Endothelial cell of umbilical vein (primary cell): Measurements from ENCODE around the gene VCL. TPM values are rescaled to one million over a fixed set of nuclear protein-coding genes. Genes with fewer than 3 reads are reported as not detected.

Experiments
- BruUV-seq: library from RNA; stranded (reverse); fragments of 400-500 nt; replicated peaks from 2 replicates; lab custom pipeline; 2021; lab: Mats Ljungman, UMichigan
- CTCF ChIA-PET: fragments of 300-600, 350-600 bp; sonication (Branson Sonifier 250); formaldehyde crosslinking; loops from one replicate; lab custom pipeline; 2021; ENCODE audit warnings: antibody characterized with exemption, inconsistent platforms; lab: Charles Lee
- POLR2A ChIA-PET: fragments of 300-600, 350-600 bp; sonication (Branson Sonifier 250); formaldehyde crosslinking; loops from one replicate; lab custom pipeline; 2021; ENCODE audit warnings: antibody characterized with exemption, inconsistent platforms; lab: Charles Lee
- DNase-seq: peaks from one replicate; pipeline ENCODE4 v3.0.0-alpha.2; 2011; ENCODE audit warnings: low read depth, low spot score
- FAIRE-seq: peaks from 2 replicates; lab custom pipeline; 2011; peaks lifted over from hg19 to GRCh38; lab: Jason Lieb, UNC
- H2AFZ ChIP-seq: 2 replicates; pipeline ENCODE4 v1.6.0; 2012; ENCODE audit warnings: low read depth, low read length, control low read depth, inconsistent platforms
- H3K27ac ChIP-seq: 2 replicates; pipeline ENCODE4 v1.5.1; 2011; ENCODE audit warnings: low read depth, mild to moderate bottlenecking, control low read depth, low read length, moderate library complexity; ENCODE audit not compliant: insufficient read depth
- H3K27me3 ChIP-seq, 2 experiments: 2 replicates each; pipeline versions ENCODE4 v1.6.0 to v1.6.1; 2011; ENCODE audit warnings: low read length in 2 of 2, mixed read lengths in 1 of 2; ENCODE audit not compliant: control insufficient read depth in 2 of 2, insufficient read depth in 2 of 2
- H3K36me3 ChIP-seq, 2 experiments: 2 replicates in 1 of 2; 3 replicates in 1 of 2; pipeline ENCODE4 v1.5.1; 2011; ENCODE audit warnings: low read length in 2 of 2, mild to moderate bottlenecking in 1 of 2, moderate library complexity in 1 of 2; ENCODE audit not compliant: control insufficient read depth in 2 of 2, insufficient read depth in 2 of 2; ENCODE audit errors: extremely low read depth in 1 of 2
- H3K4me1 ChIP-seq: 3 replicates; pipeline ENCODE4 v1.5.1; 2011; ENCODE audit warnings: mild to moderate bottlenecking, low read length; ENCODE audit not compliant: control insufficient read depth, insufficient read depth; ENCODE audit errors: extremely low read depth
- H3K4me2 ChIP-seq: 2 replicates; pipeline ENCODE4 v1.6.1; 2011; ENCODE audit warnings: low read length, control low read depth, mixed read lengths; ENCODE audit not compliant: insufficient read depth
- H3K4me3 ChIP-seq, 3 experiments: fragments of 200-600 bp in 1 of 3; sonication (generic), shearing (Covaris generic) in 1 of 3; replicated peaks in 1 of 3; 2 replicates each; pipeline ENCODE4 v1.5.1; 2011 to 2016; ENCODE audit warnings: control low read depth in 3 of 3, low read length in 3 of 3, mild to moderate bottlenecking in 2 of 3, inconsistent platforms in 1 of 3, low read depth in 1 of 3, moderate library complexity in 1 of 3; ENCODE audit not compliant: insufficient read depth in 1 of 3
- H3K79me2 ChIP-seq: 2 replicates; pipeline ENCODE4 v1.6.0; 2012; ENCODE audit warnings: low read length, inconsistent platforms; ENCODE audit not compliant: control insufficient read depth, insufficient read depth
- H3K9ac ChIP-seq: replicated peaks from 2 replicates; pipeline ENCODE3; 2011; ENCODE audit warnings: low read length, control low read depth; ENCODE audit not compliant: insufficient read depth; ENCODE audit errors: extremely low read depth
- H3K9me1 ChIP-seq: replicated peaks from 3 replicates; pipeline ENCODE4 v1.6.0; 2011; ENCODE audit warnings: mild to moderate bottlenecking, low read length; ENCODE audit not compliant: control insufficient read depth, insufficient read depth; ENCODE audit errors: extremely low read depth
- H3K9me3 ChIP-seq: replicated peaks from 2 replicates; pipeline ENCODE4 v1.5.1; 2012; ENCODE audit warnings: low read length, inconsistent platforms; ENCODE audit not compliant: control insufficient read depth, insufficient read depth
- H4K20me1 ChIP-seq: replicated peaks from 2 replicates; pipeline ENCODE3; 2011; ENCODE audit warnings: mild to moderate bottlenecking, low read length; ENCODE audit not compliant: control insufficient read depth, insufficient read depth; ENCODE audit errors: extremely low read depth
- CTCF ChIP-seq, 2 donors: IDR thresholded peaks; 1 replicate in 1 of 2; 2 replicates in 1 of 2; pipeline ENCODE4 v1.5.1; 2011; ENCODE audit warnings: low read length in 2 of 2, mild to moderate bottlenecking in 2 of 2, moderate library complexity in 2 of 2, control low read depth in 1 of 2, inconsistent platforms in 1 of 2, low read depth in 1 of 2; ENCODE audit not compliant: insufficient read depth in 1 of 2; ENCODE audit errors: extremely low read depth in 1 of 2
- EZH2 ChIP-seq: IDR thresholded peaks from 2 replicates; pipeline ENCODE4 v1.6.1; 2012; ENCODE audit warnings: borderline replicate concordance, low read depth, mild to moderate bottlenecking, moderate library complexity, low read length, inconsistent platforms; ENCODE audit not compliant: severe bottlenecking
- FOS ChIP-seq: IDR thresholded peaks from 2 replicates; pipeline ENCODE4 v1.6.1; 2011; ENCODE audit warnings: mild to moderate bottlenecking, low read length, moderate library complexity, borderline replicate concordance; ENCODE audit not compliant: insufficient read depth
- GATA2 ChIP-seq: IDR thresholded peaks from 2 replicates; pipeline ENCODE4 v1.7.0; 2011; ENCODE audit warnings: low read depth, mild to moderate bottlenecking, moderate library complexity, mixed read lengths, low read length; ENCODE audit not compliant: insufficient read length, insufficient read depth
- JUN ChIP-seq: IDR thresholded peaks from 2 replicates; pipeline ENCODE4 v1.6.1; 2011; ENCODE audit warnings: borderline replicate concordance, low read depth; ENCODE audit not compliant: insufficient read length, insufficient read depth
- MAX ChIP-seq: IDR thresholded peaks from 2 replicates; pipeline ENCODE4 v1.6.1; 2011; ENCODE audit not compliant: insufficient read depth, insufficient read length
- MYC ChIP-seq: IDR thresholded peaks from one replicate; pipeline ENCODE4 v1.6.1; 2011; ENCODE audit warnings: mild to moderate bottlenecking, low read depth, low read length
- POLR2A ChIP-seq: IDR thresholded peaks from 2 replicates; pipeline ENCODE4 v1.6.1; 2012; ENCODE audit warnings: low read depth, mild to moderate bottlenecking, control low read depth, low read length
- POLR2AphosphoS5 ChIP-seq: IDR thresholded peaks from 2 replicates; pipeline ENCODE4 v1.6.1; 2012; ENCODE audit warnings: low read depth, mild to moderate bottlenecking, control low read depth, low read length, moderate library complexity; ENCODE audit not compliant: insufficient read depth
- dilution Hi-C: fragments of 300-500 bp; cut with MboI; formaldehyde crosslinking; loops from one replicate; pipeline ENCODE4 v1.15.0; 2019; ENCODE audit warnings: low sequenced_read_pairs; ENCODE audit not compliant: extremely low pct_ligation_motif_present
- intact Hi-C: fragments of 100-400 bp; cut with micrococcal nuclease; formaldehyde crosslinking; loops from one replicate; pipeline ENCODE4 v1.10.0; 2022
- polyA plus RNA-seq, 4 experiments: library from polyadenylated mRNA; depleted of rRNA in 3 of 4; stranded (reverse) in 3 of 4; unstranded in 1 of 4; fragments of >200 nt; gene quantifications; 2 replicates each; pipeline versions ENCODE4 v1.2.1 to v1.2.3, GENCODE V29; 2011 to 2012; ENCODE audit warnings: missing spikeins in 1 of 4
- total RNA-seq: library from RNA; stranded (reverse); gene quantifications from 2 replicates; pipeline ENCODE4 v1.2.3, GENCODE V29; 2021

The VCL gene
- total and polyA plus RNA-seq, 2 donors (not counting 3 experiments of a cell fraction or from before 2014, with no cell fraction given) = 95.4 to 231 TPM

DNA sequence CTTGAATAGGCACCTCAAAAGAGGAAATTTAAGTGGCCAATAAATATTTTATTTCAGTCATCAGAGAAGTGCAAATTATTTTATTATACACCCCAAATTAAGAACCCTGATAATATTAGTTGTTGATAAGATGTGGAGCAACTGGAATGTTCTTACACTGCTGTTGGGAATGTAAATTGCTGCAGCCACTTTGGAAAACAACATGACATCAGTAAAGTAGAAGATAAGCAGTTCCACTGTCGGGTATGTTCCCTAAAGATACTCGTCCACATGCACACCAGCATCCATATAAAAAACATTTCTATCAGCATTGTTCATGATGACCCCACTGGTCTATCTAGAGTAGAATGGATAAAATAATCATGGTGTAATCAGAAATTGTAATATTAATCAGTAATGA lies 46.5 kb downstream of the VCL start:
- Histone ChIP-seq H3K36me3 (peaks cover 0 to 18% of the 10 kb centered on the region in 2 experiments), H3K4me3 (no peak overlapping the region), H3K4me1 (peaks cover 5% of the 10 kb centered on the region), H3K4me2 (no peak overlapping the region), H3K79me2 (peaks cover 77% of the 10 kb centered on the region), H3K9me1 (no peaks in the 10 kb centered on the region), H3K27ac (no peak overlapping the region), H2AFZ (no peak overlapping the region), H3K27me3 (no peaks in the 10 kb centered on the region), H3K9me3 (no peaks in the 10 kb centered on the region), H3K9ac (no peak overlapping the region), H4K20me1 (no peaks in the 10 kb centered on the region)
- CTCF ChIA-PET = interaction anchor here (1.0 kb wide), 1 partner anchor 35 kb away, joined by 3 read pairs; no protein-coding TSS in a partner anchor
- DNase-seq (no peak), FAIRE-seq (no peak)
- POLR2A ChIA-PET = no interaction called here
- BruUV-seq = no TSS peak
- TF ChIP-seq MAX (no peak), EZH2 (no peak), CTCF (IDR thresholded peaks at IDR 0.05; ENCODE audit: extremely low read depth in 1 of 2, insufficient read depth in 1 of 2, low read depth in 1 of 2, low read length in 2 of 2) (no peak), JUN (no peak), POLR2AphosphoS5 (no peak), FOS (no peak), GATA2 (no peak), POLR2A (no peak), MYC (no peak)
- dilution Hi-C loops = no loop called here
- intact Hi-C loops = no loop called here
